MM.1S (cell line): ENCODE results near the gene FOXO6.

ENCODE experiments used
- EZH2 ChIP-seq: fragments of 300-600 bp; sonication (generic); optimal IDR thresholded peaks from 2 replicates; pipeline ENCODE3; 2017; ENCODE audit warnings: low read depth, mild to moderate bottlenecking, antibody characterized with exemption, low read length, mixed read lengths
- EZH2phosphoT487 ChIP-seq: fragments of 300-600 bp; sonication (generic); IDR thresholded peaks from 2 replicates; pipeline ENCODE4 v1.6.1; 2018; ENCODE audit warnings: antibody characterized with exemption, low read length
- TF ChIP-seq, protein P1 (sequence below): fragments of 300-600 bp; sonication (generic); IDR thresholded peaks from 2 replicates; pipeline ENCODE4 v1.5.1; 2016; ENCODE audit warnings: antibody characterized with exemption, low read length, mixed read lengths

DNA sequence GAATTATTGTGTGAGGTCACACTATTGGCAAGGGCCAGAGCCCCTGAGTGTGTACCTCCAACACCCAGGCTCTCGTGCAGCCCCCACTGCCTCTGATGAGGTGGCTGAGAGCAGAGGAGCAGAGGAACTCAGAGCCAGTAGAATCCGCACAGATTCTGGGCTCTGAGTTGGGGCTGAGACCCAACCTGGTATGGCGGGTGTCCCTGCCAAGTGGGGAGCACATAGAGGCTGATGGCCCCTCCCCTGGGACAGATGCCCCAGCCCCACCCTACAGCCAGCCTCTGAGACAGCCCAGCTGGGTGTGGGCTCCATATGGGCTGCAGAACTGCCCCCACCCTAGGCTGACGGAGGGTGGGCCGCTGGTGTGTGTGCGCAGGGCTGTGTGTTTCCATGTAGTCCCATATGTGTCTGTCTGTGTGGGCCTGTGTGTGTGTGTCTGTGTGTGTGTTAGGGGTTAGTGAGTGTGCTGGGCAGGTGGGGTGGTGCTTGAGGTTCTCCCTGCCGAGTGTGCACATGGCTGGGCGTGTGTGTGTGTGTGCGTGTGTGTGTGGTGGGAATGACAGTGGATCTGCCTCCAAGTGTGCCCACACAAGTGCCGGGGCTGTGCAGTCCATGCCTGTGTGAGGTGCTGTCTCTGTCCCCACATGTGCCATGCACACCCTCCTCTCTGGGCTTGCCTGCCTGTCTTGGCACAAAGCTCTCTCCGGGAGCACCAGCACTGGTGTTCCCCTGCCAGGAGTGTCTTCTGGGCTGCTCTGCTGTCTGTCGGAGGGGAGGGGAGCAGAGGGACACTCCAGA is 24.4 kb downstream of the FOXO6 start:
- TF ChIP-seq, protein P1, sequence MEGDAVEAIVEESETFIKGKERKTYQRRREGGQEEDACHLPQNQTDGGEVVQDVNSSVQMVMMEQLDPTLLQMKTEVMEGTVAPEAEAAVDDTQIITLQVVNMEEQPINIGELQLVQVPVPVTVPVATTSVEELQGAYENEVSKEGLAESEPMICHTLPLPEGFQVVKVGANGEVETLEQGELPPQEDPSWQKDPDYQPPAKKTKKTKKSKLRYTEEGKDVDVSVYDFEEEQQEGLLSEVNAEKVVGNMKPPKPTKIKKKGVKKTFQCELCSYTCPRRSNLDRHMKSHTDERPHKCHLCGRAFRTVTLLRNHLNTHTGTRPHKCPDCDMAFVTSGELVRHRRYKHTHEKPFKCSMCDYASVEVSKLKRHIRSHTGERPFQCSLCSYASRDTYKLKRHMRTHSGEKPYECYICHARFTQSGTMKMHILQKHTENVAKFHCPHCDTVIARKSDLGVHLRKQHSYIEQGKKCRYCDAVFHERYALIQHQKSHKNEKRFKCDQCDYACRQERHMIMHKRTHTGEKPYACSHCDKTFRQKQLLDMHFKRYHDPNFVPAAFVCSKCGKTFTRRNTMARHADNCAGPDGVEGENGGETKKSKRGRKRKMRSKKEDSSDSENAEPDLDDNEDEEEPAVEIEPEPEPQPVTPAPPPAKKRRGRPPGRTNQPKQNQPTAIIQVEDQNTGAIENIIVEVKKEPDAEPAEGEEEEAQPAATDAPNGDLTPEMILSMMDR = no peak
- no peak for TF ChIP-seq EZH2
- TF ChIP-seq EZH2phosphoT487 = no peak
